T-helper 1 cell (primary cell): ENCODE results near the gene ZNF311.
"Not testable (repeated sequence)": the region's sequence is repeated elsewhere in the genome, so short reads cannot be mapped to it uniquely, and the experiment has no call there.

Source experiments
- DNase-seq, 5 donors: peaks; one replicate each; pipeline ENCODE4 v3.0.0-alpha.2; 2012 to 2020

The ZNF311 gene

GRCh38 chr6:28982476-28983266 lies 22.4 kb downstream of the ZNF311 start:
- DNase-seq, result peak in 1 of 5 donors; percentile 25

- peak; percentile 28 to 75 (median 52) for DNase-seq
These were observed 23.2 kb downstream of the ZNF311 start for GRCh38 chr6:28981833-28982475.

- DNase-seq, result peak; percentile 37 to 75 (median 62)
These were observed 23.7 kb downstream of the ZNF311 start for GRCh38 chr6:28981431-28981832.

GRCh38 chr6:28980852-28981430 lies 24.2 kb downstream of the ZNF311 start:
- peak in 3 of 5 donors; percentile 31 to 68 (median 38) for DNase-seq

- DNase-seq, result no peak
These were observed 24.8 kb downstream of the ZNF311 start for GRCh38 chr6:28980137-28980851.

- no peak for DNase-seq
These were observed 25.4 kb downstream of the ZNF311 start for GRCh38 chr6:28979679-28980078.

- no peak for DNase-seq
These were observed 26.1 kb downstream of the ZNF311 start for GRCh38 chr6:28978959-28979561.

GRCh38 chr6:28978133-28978491 lies 27.0 kb downstream of the ZNF311 start:
- no peak for DNase-seq

GRCh38 chr6:28977341-28978132 lies 27.6 kb downstream of the ZNF311 start:
- peak in 1 of 5 donors; percentile 28 for DNase-seq

GRCh38 chr6:28976677-28977076 lies 28.4 kb downstream of the ZNF311 start:
- no peak for DNase-seq

GRCh38 chr6:28974505-28974904 lies 30.6 kb downstream of the ZNF311 start:
- DNase-seq, result no peak

GRCh38 chr6:28970056-28970455 lies 35.1 kb downstream of the ZNF311 start:
- not testable (repeated sequence) for DNase-seq

- DNase-seq, result no peak
These were observed 36.0 kb downstream of the ZNF311 start for GRCh38 chr6:28969129-28969528.

GRCh38 chr6:28968476-28968875 lies 36.6 kb downstream of the ZNF311 start:
- DNase-seq, result no peak

- DNase-seq, result no peak
These were observed 39.4 kb downstream of the ZNF311 start for GRCh38 chr6:28965706-28966105.

- no peak for DNase-seq
These were observed 44.1 kb downstream of the ZNF311 start for GRCh38 chr6:28960846-28961500.

GRCh38 chr6:28958561-28959243 lies 46.4 kb downstream of the ZNF311 start:
- not testable (repeated sequence) for DNase-seq

- not testable (repeated sequence) for DNase-seq
These were observed 47.3 kb downstream of the ZNF311 start for GRCh38 chr6:28957795-28958314.

- DNase-seq, result no peak
These were observed 48.8 kb downstream of the ZNF311 start for GRCh38 chr6:28956331-28956730.

GRCh38 chr6:28953585-28954258 lies 51.4 kb downstream of the ZNF311 start:
- no peak for DNase-seq
